Stimulated activated CD8-positive, alpha-beta memory T cell treated with anti-CD3 and anti-CD28 coated beads, Interleukin-4, amount 100 ng/mL, for 48 hours (primary cell): ENCODE measurements around the gene MYO15A.

Source experiments
- DNase-seq: peaks from one replicate; pipeline ENCODE4 v3.0.0-alpha.2; 2020

Gene MYO15A

DNA sequence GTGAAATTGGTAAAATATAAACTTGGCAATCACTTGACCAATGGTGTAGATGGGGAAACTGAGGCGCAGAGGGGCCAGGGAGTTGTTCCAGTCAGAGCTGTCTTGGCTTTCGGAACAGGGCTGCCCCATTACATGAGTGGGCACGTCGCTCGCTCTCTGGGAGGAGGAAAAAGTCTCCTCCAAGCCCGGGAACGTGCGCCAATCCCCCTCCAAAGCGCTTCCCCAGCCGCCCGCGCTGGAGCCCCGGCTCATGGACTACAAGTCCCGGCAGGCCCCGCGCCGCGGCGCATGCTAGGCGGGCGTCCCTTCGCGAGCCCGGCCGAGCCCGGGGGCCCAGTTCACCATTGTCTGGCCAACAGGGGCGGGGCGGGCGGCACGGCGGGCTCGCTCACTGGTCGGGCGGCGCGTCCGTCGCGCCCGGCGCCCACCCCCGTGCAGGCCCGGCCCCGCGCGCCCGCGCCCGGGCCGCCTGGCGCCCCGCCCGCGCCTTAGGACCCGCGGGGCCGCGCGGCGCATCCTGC lies 116.6 kb downstream of the MYO15A start, which contains the start of gene LLGL1:
LLGL1 (plus strand) TSS at position 515 of the 521 bp plus-strand sequence. CDS start 48 bp downstream, outside the sequence.
- DNase-seq = peak; percentile 96

DNA sequence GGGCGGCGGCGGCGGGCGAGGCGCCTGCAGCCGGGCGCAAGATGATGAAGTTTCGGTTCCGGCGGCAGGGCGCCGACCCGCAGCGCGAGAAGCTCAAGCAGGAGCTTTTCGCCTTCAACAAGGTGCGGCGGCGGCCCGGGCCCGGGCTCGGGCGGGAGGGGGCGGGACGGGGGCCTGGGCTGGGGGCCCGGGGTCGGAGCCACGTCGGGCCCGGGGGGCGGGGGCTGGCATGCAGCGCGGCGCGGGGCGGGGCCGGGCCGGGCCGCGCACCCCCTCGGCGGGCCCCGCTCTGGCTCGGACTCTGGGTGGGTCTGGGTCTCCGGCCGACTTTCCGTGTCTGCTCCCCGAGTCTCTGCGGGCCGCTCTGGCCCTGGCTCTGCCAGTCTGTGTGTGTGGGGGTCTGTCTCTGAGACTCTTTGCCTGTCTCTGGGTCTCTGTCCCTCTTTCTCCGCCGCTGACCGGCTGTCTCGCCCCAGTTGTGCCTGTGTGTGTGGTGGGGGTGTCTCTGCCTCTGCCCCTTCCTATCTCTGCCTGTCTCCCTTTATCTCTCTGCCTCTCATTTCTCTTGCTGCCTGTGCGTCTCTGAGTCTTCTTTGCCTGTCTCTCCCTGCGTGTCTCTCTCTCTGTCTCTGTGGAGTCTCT lies 117.2 kb downstream of the MYO15A start:
- no peak for DNase-seq

DNA sequence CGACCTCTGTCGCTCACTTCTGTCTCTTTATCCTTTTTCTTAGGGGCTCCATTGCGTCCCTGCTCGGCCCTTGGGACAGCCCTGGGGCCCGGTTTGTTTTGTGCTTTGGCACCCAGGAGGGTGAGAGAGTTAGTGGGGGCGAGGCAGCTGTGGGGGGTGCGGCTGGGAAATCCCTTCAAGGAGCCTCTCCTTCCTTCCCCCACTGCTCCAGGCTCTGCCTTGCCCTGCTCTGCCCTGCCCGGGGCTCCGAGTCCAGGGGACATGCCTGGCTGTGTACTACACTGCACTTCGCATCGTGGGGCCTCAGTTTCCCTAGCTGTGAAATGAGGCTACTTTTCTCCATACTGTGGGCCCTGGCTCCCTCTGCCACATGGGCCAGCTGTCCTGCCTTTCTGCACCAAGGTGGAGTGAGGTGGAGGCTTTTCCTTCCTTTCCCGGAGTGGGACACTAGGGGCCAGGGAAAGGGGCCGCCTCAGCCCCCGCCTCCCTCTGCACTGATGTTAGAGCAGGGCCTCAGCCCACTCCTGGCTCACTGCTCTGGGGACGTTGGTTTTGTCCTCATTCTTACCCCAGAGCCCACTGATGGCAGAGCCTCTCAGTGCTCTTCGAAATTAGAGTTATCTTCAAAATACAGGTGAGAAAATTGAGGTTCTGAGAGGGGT lies 117.9 kb downstream of the MYO15A start:
- DNase-seq = peak; percentile 33

DNA sequence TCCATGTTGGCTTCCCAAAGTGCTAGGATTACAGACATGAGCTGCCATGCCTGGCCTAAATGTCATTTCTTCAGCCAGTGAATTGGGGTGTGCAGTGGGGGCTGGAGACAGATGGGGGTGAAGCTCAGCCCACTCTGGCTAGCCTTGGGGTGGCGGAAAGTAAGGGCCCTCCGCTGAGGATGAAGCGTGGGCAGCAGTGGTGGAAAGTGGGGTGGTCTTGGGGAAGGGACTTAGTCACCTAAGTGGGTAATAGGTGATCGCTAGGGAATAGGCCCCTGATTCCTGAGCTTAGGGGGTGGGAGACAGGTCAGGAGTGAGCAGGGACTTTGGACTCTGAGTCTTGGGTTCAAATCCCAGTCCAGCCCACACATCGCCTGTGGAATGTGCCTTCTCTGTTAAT lies 119.1 kb downstream of the MYO15A start:
- no peak for DNase-seq

DNA sequence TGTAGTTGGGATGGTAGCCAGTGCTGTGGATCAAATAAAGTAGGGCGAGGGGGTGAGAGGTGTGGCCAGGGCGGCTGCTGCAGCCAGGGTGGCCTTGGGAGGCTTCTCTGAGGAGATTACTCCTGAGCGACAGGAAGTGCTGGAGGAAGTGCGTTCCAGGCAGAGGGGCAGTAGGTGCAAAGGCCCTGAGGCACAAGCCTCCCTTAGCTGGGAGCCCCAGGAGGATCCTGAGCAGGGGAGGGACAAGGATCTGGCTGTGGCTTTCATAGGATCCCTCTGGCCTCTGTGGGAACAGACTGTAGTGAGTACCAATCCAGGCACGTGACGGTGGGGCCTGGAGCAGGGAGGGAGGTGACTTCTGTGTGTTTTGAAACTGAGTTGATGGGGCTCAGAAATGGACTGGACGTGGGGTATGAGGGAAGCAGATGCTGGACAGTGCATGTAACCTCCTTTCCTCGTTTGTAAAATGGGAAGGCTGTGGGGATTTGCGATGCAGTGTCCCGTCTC lies 119.7 kb downstream of the MYO15A start:
- no peak for DNase-seq

DNA sequence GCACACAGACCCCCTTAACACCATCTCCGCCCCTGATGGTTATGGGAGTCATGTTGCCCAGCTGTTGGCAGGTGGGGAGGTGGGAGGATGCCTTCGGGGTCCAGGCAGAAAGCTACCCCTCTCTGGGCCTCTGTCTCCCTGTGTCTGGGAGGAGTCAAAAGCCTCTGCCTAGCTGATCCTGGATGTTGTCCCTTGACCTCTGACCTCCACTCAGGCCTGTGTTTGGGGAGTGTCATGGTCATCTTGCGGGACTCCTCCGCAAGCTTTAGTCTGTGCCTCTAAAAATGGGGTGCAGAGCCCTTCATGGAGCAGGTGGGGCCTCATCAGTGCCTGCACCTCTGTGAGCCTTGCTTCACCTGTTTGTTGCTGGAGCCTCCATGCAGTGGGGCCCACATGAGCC lies 120.7 kb downstream of the MYO15A start:
- no peak for DNase-seq
